Measurements from ENCODE around the gene GAREM1. TPM values are rescaled to one million over a fixed set of nuclear protein-coding genes. Genes with fewer than 3 reads are reported as not detected.

Gene GAREM1
- total and polyA plus RNA-seq, 2 of the 8 experiments (the other 6 are each of a cell fraction or from before 2014, with no cell fraction given): 3.6 to 9.2 TPM

- CTCF ChIA-PET (ENCODE audit: partially characterized antibody): interaction anchor here (1.0 to 2.0 kb wide), 4 partner anchors 85 to 285 kb away, joined by 3 to 9 read pairs (median 6); no protein-coding TSS in a partner anchor
- H3K4me2 ChIP-seq (ENCODE audit: insufficient read depth in 1 of 2, low read depth in 2 of 2, low read length in 2 of 2): no peak overlapping the region
- H3K79me1 ChIP-seq (ENCODE audit: low read depth, low read length): peaks cover 3% of the 10 kb centered on the region
- no peak overlapping the region for H2BK5ac ChIP-seq (ENCODE audit: low read depth, low read length)
- no peak overlapping the region for H4K8ac ChIP-seq (ENCODE audit: extremely low read depth, insufficient read depth, low read length)
- H3K79me2 ChIP-seq (ENCODE audit: control insufficient read depth in 1 of 2, insufficient read depth in 2 of 2, low read length in 2 of 2): peaks cover 0 to 29% of the 10 kb centered on the region in 2 experiments; a peak in 2 of 4 replicates
- no peak overlapping the region for H2AK5ac ChIP-seq (ENCODE audit: low read depth, low read length)
- no peaks in the 10 kb centered on the region for H3K23me2 ChIP-seq (ENCODE audit: low read depth, low read length)
- H3K9ac ChIP-seq (replicated peaks in 1 of 4; ENCODE audit: extremely low read depth in 1 of 4, low read depth in 3 of 4, low read length in 3 of 4): no peak overlapping the region
- H3K56ac ChIP-seq (replicated peaks; ENCODE audit: insufficient read length, low read depth, low read length): no peak overlapping the region
- H3K14ac ChIP-seq (ENCODE audit: insufficient read length): no peak overlapping the region
- H2AFZ ChIP-seq (ENCODE audit: low read length): no peak overlapping the region
- H2BK15ac ChIP-seq (ENCODE audit: low read length): no peak overlapping the region
- H2BK12ac ChIP-seq (ENCODE audit: low read depth, low read length): no peak overlapping the region
- no peak overlapping the region for H3K4ac ChIP-seq (replicated peaks; ENCODE audit: insufficient read length, low read depth, low read length)
- H3K36me3 ChIP-seq (ENCODE audit: control insufficient read depth in 2 of 4, insufficient read depth in 4 of 4, low read length in 3 of 4): no peaks in the 10 kb centered on the region
- FAIRE-seq (no peak), DNase-seq (ENCODE audit: low read depth in 1 of 2, low spot score in 2 of 2) (no peak)
- no peak overlapping the region for H3K23ac ChIP-seq (ENCODE audit: insufficient read length)
- no peak overlapping the region for H3K4me3 ChIP-seq (ENCODE audit: extremely low read depth in 1 of 4, insufficient read depth in 2 of 4, low read depth in 3 of 4, low read length in 4 of 4)
- no peaks in the 10 kb centered on the region for H3K9me3 ChIP-seq (ENCODE audit: insufficient read depth in 2 of 2, low read depth in 1 of 2, low read length in 1 of 2)
- no peaks in the 10 kb centered on the region for H4K20me1 ChIP-seq (replicated peaks in 1 of 2; ENCODE audit: control insufficient read depth in 1 of 2, insufficient read depth in 2 of 2, low read length in 2 of 2)
- no peaks in the 10 kb centered on the region for H3K27me3 ChIP-seq (replicated peaks in 1 of 4; ENCODE audit: control insufficient read depth in 3 of 4, extremely low read depth in 1 of 4, insufficient read depth in 3 of 4, low read length in 3 of 4)
- H4K91ac ChIP-seq (replicated peaks; ENCODE audit: insufficient read length, low read length): no peak overlapping the region
- no peak overlapping the region for H2BK20ac ChIP-seq (ENCODE audit: low read length)
- H4K5ac ChIP-seq (ENCODE audit: insufficient read length, low read depth, low read length): no peak overlapping the region
- POLR2A ChIA-PET (ENCODE audit: partially characterized antibody): interaction anchor here (2.5 kb wide), 1 partner anchor 28 kb away, joined by 8 read pairs; the partner anchor contains the start of gene GAREM1
- no peak overlapping the region for H2BK120ac ChIP-seq (replicated peaks; ENCODE audit: low read depth, low read length)
- H3K27ac ChIP-seq (ENCODE audit: low read depth, low read length): no peak overlapping the region
- H3K4me1 ChIP-seq (replicated peaks in 1 of 4; ENCODE audit: control insufficient read depth in 3 of 4, insufficient read depth in 4 of 4, low read length in 3 of 4): peaks cover 0 to 2% (median 0%) of the 10 kb centered on the region in 4 experiments; a peak in 1 of 7 replicates
- H3K18ac ChIP-seq (ENCODE audit: extremely low read depth, low read length): no peak overlapping the region
- no peak for TF ChIP-seq HDAC6 (IDR thresholded peaks at IDR 0.05; ENCODE audit: low read depth, low read length)
- no peak for TF ChIP-seq JUND (IDR thresholded peaks at IDR 0.05; ENCODE audit: low read length)
- no peak for TF ChIP-seq CHD1 (IDR thresholded peaks at IDR 0.05; ENCODE audit: low read depth, low read length)
- no peak for TF ChIP-seq SIN3A (conservative IDR thresholded peaks at IDR 0.05 in 1 of 2, IDR thresholded peaks at IDR 0.05 in 1 of 2; ENCODE audit: low read depth in 1 of 2, low read length in 2 of 2)
- TF ChIP-seq MAFK (IDR thresholded peaks at IDR 0.05; ENCODE audit: low read depth, low read length): no peak
- TF ChIP-seq JUN (IDR thresholded peaks at IDR 0.05; ENCODE audit: low read depth, low read length): no peak
- TF ChIP-seq TEAD4 (IDR thresholded peaks at IDR 0.05; ENCODE audit: low read depth, low read length): no peak
- TF ChIP-seq RAD21 (IDR thresholded peaks at IDR 0.05 in 1 of 2, conservative IDR thresholded peaks at IDR 0.05 in 1 of 2; ENCODE audit: low read depth in 2 of 2, low read length in 2 of 2): no peak
- no peak for TF ChIP-seq CREB1 (IDR thresholded peaks at IDR 0.05)
- TF ChIP-seq YY1 (IDR thresholded peaks at IDR 0.05; ENCODE audit: low read depth, low read length): no peak
- no peak for TF ChIP-seq POU5F1 (IDR thresholded peaks at IDR 0.05; ENCODE audit: low read depth, low read length)
- no peak for TF ChIP-seq RNF2 (IDR thresholded peaks at IDR 0.05; ENCODE audit: borderline replicate concordance, low read depth, low read length, missing control alignments, poor library complexity, severe bottlenecking)
- TF ChIP-seq TCF12 (IDR thresholded peaks at IDR 0.05; ENCODE audit: low read depth, low read length): no peak
- no peak for TF ChIP-seq TAF1 (IDR thresholded peaks at IDR 0.05; ENCODE audit: low read depth, low read length)
- TF ChIP-seq CBX8 (IDR thresholded peaks at IDR 0.05; ENCODE audit: borderline replicate concordance, low read depth, low read length): no peak
- no peak for TF ChIP-seq NRF1 (IDR thresholded peaks at IDR 0.05; ENCODE audit: low read depth, low read length)
Measured at GRCh38 chr18:32442575-32442974, 28.1 kb downstream of the GAREM1 start.

Data from H1 (cell line).